Activated T-cell treated with anti-CD3 and anti-CD28 coated beads for 24 hours (primary cell): ENCODE data around the gene TUBGCP3.
"Not testable (repeated sequence)": the region's sequence is repeated elsewhere in the genome, so short reads cannot be mapped to it uniquely, and the experiment has no call there.

Experiments
- DNase-seq: peaks from one replicate; pipeline ENCODE4 v3.0.0-alpha.2; 2020; ENCODE audit warnings: low read depth

TUBGCP3 gene

GRCh38 chr13:112576768-112577167 lies 11.2 kb downstream of the TUBGCP3 start:
- DNase-seq = no peak

GRCh38 chr13:112576191-112576590 lies 11.8 kb downstream of the TUBGCP3 start:
- no peak for DNase-seq

GRCh38 chr13:112575675-112576074 lies 12.3 kb downstream of the TUBGCP3 start:
- no peak for DNase-seq

GRCh38 chr13:112574834-112575613 lies 12.9 kb downstream of the TUBGCP3 start:
- DNase-seq = no peak

GRCh38 chr13:112574416-112574815 lies 13.5 kb downstream of the TUBGCP3 start:
- no peak for DNase-seq

- no peak for DNase-seq
Measured at GRCh38 chr13:112573710-112574109, 14.2 kb downstream of the TUBGCP3 start.

GRCh38 chr13:112572366-112572765 lies 15.6 kb downstream of the TUBGCP3 start:
- DNase-seq = no peak

- no peak for DNase-seq
Measured at GRCh38 chr13:112569821-112570220, 18.1 kb downstream of the TUBGCP3 start.

- DNase-seq = no peak
Measured at GRCh38 chr13:112567161-112567862, 20.6 kb downstream of the TUBGCP3 start.

GRCh38 chr13:112562786-112563383 lies 25.1 kb downstream of the TUBGCP3 start:
- DNase-seq = no peak

- no peak for DNase-seq
Measured at GRCh38 chr13:112562254-112562653, 25.7 kb downstream of the TUBGCP3 start.

- DNase-seq = no peak
Measured at GRCh38 chr13:112561478-112561877, 26.5 kb downstream of the TUBGCP3 start.

- no peak for DNase-seq
Measured at GRCh38 chr13:112558696-112559418, 29.1 kb downstream of the TUBGCP3 start.

- no peak for DNase-seq
Measured at GRCh38 chr13:112556600-112556999, 31.4 kb downstream of the TUBGCP3 start.

- no peak for DNase-seq
Measured at GRCh38 chr13:112554214-112554850, 33.6 kb downstream of the TUBGCP3 start.

- DNase-seq = not testable (repeated sequence)
Measured at GRCh38 chr13:112548975-112549374, 39.0 kb downstream of the TUBGCP3 start.

- DNase-seq = no peak
Measured at GRCh38 chr13:112545856-112546255, 42.1 kb downstream of the TUBGCP3 start.

- DNase-seq = no peak
Measured at GRCh38 chr13:112532837-112533745, 54.9 kb downstream of the TUBGCP3 start.

- DNase-seq = no peak
Measured at GRCh38 chr13:112531263-112531794, 56.6 kb downstream of the TUBGCP3 start.

GRCh38 chr13:112530861-112531260 lies 57.1 kb downstream of the TUBGCP3 start:
- no peak for DNase-seq

- DNase-seq = no peak
Measured at GRCh38 chr13:112529216-112529615, 58.7 kb downstream of the TUBGCP3 start.
